Neutrophil (primary cell): Measurements from ENCODE around the gene NTF3.

ENCODE experiments used
- H3K27ac ChIP-seq: fragments of 200-600 bp; sonication (generic); 2 replicates; pipeline ENCODE4 v1.5.1; 2016; ENCODE audit warnings: mild to moderate bottlenecking, moderate library complexity
- H3K27me3 ChIP-seq: fragments of 200-600 bp; sonication (generic); 2 replicates; pipeline ENCODE4 v1.6.0; 2016; ENCODE audit warnings: mild to moderate bottlenecking
- H3K36me3 ChIP-seq: fragments of 200-600 bp; sonication (generic); 2 replicates; pipeline ENCODE4 v1.5.1; 2017
- H3K4me1 ChIP-seq, 2 experiments: fragments of 200-600 bp in 1 of 2; sonication (generic) in 1 of 2; 1 replicate in 1 of 2; 2 replicates in 1 of 2; pipeline versions ENCODE4 v1.5.1 to v1.6.1; 2013 to 2016; ENCODE audit warnings: low read depth in 1 of 2, low read length in 1 of 2, mild to moderate bottlenecking in 1 of 2, moderate library complexity in 1 of 2; ENCODE audit not compliant: control insufficient read depth in 1 of 2, insufficient read depth in 1 of 2
- H3K4me3 ChIP-seq, 2 experiments: fragments of 200-600 bp in 1 of 2; sonication (generic) in 1 of 2; 1 replicate in 1 of 2; 2 replicates in 1 of 2; pipeline ENCODE4 v1.5.1; 2013 to 2016; ENCODE audit warnings: low read depth in 1 of 2, low read length in 1 of 2, mild to moderate bottlenecking in 1 of 2, moderate library complexity in 1 of 2
- H3K9me3 ChIP-seq: fragments of 200-600 bp; sonication (generic); 2 replicates; pipeline ENCODE4 v1.5.1; 2016
- TF ChIP-seq, protein P1 (sequence below): fragments of 200-600 bp; sonication (generic); IDR thresholded peaks from 2 replicates; pipeline ENCODE4 v1.5.1; 2016; ENCODE audit warnings: antibody characterized with exemption

The NTF3 gene

DNA sequence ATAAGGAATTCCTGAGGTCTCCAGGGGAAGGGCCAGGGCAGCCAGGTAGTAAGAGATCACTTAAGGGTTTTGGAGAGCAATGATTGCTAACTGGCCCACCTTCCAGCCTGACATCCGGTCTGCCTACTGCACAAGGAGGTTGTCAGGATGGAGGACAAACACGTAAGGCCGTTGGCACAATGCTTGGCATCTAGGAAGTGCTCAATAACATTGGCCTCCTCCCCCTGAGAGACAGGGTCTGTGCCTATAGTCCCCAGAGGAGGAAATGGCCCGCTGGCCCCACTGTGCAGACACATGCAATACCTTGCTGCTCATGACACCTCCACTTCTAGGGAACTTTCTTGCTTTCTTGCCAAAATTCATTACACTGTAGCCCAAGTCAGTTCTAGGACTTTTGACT is 73.2 kb downstream of the NTF3 start:
- Histone ChIP-seq H3K4me1 (no peaks in the 10 kb centered on the region), H3K27me3 (no peaks in the 10 kb centered on the region), H3K9me3 (no peaks in the 10 kb centered on the region), H3K36me3 (no peaks in the 10 kb centered on the region), H3K27ac (no peak overlapping the region), H3K4me3 (no peak overlapping the region)
- TF ChIP-seq, protein P1, sequence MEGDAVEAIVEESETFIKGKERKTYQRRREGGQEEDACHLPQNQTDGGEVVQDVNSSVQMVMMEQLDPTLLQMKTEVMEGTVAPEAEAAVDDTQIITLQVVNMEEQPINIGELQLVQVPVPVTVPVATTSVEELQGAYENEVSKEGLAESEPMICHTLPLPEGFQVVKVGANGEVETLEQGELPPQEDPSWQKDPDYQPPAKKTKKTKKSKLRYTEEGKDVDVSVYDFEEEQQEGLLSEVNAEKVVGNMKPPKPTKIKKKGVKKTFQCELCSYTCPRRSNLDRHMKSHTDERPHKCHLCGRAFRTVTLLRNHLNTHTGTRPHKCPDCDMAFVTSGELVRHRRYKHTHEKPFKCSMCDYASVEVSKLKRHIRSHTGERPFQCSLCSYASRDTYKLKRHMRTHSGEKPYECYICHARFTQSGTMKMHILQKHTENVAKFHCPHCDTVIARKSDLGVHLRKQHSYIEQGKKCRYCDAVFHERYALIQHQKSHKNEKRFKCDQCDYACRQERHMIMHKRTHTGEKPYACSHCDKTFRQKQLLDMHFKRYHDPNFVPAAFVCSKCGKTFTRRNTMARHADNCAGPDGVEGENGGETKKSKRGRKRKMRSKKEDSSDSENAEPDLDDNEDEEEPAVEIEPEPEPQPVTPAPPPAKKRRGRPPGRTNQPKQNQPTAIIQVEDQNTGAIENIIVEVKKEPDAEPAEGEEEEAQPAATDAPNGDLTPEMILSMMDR, result no peak

- no peaks in the 10 kb centered on the region for H3K36me3 ChIP-seq
- H3K27ac ChIP-seq, result no peak overlapping the region
- TF ChIP-seq, protein P1, result no peak
- no peaks in the 10 kb centered on the region for H3K9me3 ChIP-seq
- H3K4me3 ChIP-seq, result no peak overlapping the region
- H3K4me1 ChIP-seq, result no peaks in the 10 kb centered on the region
- H3K27me3 ChIP-seq, result no peaks in the 10 kb centered on the region
Observed at GRCh38 chr12:5505751-5506150, 73.8 kb downstream of the NTF3 start.

DNA sequence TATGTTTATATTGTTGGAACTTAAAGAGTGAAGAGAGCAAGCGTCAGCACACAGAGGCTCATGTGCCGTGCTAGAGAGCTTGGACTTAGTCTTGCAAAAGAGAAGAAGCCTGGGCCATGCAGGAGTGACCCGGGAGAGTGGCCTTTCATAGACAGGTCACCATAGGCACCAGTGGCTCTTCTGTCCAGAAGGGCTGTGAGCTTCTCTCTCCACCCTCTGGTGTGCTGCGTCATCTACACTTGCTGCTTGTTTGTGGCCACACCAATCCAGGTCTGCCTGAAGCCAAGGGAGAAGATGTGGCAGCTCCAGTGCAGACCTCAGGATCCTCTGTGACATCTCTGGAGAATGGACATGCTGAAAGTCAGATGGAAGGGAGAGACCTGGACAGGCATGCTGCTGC is 74.4 kb downstream of the NTF3 start:
- Histone ChIP-seq H3K36me3 (no peaks in the 10 kb centered on the region), H3K4me3 (no peak overlapping the region)

DNA sequence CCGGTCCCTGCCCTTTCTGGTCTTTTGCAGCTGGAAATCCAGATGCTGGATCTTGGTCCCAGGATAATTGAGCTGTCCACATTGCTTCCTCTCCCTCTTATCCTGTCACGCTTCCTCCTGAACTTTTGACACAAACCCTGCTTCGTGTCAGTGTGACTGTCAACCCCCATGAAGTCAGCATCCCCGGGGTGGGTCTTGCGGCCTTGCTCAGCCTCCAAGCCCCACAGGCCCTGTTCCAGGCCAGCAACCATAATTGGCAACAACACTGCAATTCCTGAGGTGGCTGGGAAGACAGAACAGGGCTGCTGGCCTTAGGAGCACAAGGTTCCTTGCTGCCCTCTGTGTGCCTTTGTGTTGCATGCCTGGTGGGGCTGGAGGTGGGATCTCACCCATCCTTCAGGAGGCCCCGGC is 74.9 kb downstream of the NTF3 start:
- H3K36me3 ChIP-seq, result no peaks in the 10 kb centered on the region
- H3K4me1 ChIP-seq, result no peaks in the 10 kb centered on the region
- H3K27ac ChIP-seq, result no peak overlapping the region
- H3K9me3 ChIP-seq, result no peaks in the 10 kb centered on the region
- H3K4me3 ChIP-seq, result no peak overlapping the region
- H3K27me3 ChIP-seq, result peaks cover 7% of the 10 kb centered on the region
- TF ChIP-seq, protein P1, result no peak

More for the DNA sequence above, 74.4 kb downstream of the NTF3 start:
- Histone ChIP-seq H3K27me3 (peaks cover 3% of the 10 kb centered on the region), H3K9me3 (no peaks in the 10 kb centered on the region), H3K4me1 (no peaks in the 10 kb centered on the region), H3K27ac (no peak overlapping the region)
- TF ChIP-seq, protein P1, result no peak

- TF ChIP-seq, protein P1, result no peak
- H3K4me1 ChIP-seq, result no peaks in the 10 kb centered on the region
- H3K9me3 ChIP-seq, result no peaks in the 10 kb centered on the region
- H3K27ac ChIP-seq, result no peak overlapping the region
- peaks cover 7% of the 10 kb centered on the region for H3K27me3 ChIP-seq
- H3K36me3 ChIP-seq, result no peaks in the 10 kb centered on the region
- no peak overlapping the region for H3K4me3 ChIP-seq
Observed at GRCh38 chr12:5507401-5507935, 75.6 kb downstream of the NTF3 start.

GRCh38 chr12:5507944-5508343 is 76.0 kb downstream of the NTF3 start:
- TF ChIP-seq, protein P1, result no peak
- Histone ChIP-seq H3K9me3 (no peaks in the 10 kb centered on the region), H3K4me3 (no peak overlapping the region), H3K27ac (no peak overlapping the region), H3K4me1 (no peaks in the 10 kb centered on the region), H3K27me3 (peaks cover 7% of the 10 kb centered on the region), H3K36me3 (no peaks in the 10 kb centered on the region)
